Cerebellar nuclear complex (tissue), 1 donor: ENCODE measurements around the gene RNF169.

ENCODE experiments used
- DNase-seq, 2 experiments: peaks; one replicate each; lab custom pipeline; 2025; lab: John Stamatoyannopoulos, UW

RNF169 gene, protein sequence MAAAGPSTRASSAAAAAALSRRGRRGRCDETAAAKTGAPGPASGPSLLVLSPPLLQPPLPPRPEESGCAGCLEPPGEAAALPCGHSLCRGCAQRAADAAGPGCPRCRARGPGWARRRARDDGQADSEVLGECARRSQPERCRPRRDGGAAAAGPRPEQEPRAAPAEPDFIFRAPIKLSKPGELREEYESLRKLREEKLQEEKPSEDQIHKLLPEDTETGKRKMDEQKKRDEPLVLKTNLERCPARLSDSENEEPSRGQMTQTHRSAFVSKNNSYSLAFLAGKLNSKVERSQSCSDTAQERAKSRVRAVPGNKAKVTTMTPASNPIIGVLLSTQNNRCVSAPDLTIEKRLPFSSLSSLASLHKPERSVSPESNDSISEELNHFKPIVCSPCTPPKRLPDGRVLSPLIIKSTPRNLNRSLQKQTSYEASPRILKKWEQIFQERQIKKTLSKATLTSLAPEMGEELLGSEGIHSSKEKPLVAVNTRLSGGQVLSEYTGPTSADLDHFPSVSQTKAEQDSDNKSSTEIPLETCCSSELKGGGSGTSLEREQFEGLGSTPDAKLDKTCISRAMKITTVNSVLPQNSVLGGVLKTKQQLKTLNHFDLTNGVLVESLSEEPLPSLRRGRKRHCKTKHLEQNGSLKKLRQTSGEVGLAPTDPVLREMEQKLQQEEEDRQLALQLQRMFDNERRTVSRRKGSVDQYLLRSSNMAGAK

DNA sequence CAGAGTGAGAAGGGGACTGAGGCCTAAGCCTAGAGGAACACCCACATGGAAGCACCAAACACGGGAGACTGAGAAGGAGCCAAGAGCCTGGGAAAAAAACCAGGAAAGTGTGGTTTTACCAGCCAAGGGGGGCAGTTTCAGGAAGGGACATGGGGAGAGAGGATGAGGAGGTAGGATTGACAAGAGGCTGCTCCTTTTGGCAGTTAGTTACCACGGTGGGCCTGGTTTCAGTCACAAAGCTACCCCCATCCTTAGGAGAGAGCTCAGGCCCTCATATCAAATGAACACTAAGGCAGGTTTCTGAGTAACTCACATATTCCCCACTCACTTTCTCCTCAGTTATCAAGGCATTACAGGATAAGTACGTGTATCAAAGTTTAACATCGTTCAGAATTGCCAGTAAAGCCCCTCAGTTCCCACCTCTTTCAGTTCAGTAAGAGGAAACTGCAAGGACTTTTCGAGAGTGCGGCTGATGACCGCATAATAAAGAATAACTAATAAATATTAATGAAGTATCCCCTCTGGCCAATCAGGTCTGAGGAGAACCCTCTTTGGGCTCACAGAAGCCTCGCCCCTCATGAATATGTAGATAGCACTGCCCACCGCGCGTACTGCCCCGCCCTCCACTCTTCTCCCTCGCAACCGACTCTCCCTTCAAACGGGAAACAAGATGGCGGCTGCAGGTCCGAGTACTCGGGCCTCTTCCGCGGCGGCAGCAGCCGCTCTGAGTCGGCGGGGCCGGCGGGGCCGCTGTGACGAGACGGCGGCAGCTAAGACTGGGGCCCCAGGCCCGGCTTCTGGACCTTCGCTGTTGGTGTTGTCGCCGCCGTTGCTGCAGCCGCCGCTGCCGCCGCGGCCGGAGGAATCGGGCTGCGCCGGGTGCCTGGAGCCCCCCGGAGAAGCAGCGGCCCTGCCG is at the start of gene RNF169:
Gene RNF169 (plus strand): TSS at position 639 of the 916 bp plus-strand sequence. CDS start 32 bp downstream, at position 671.
- DNase-seq = peak; percentile 82 to 97

DNA sequence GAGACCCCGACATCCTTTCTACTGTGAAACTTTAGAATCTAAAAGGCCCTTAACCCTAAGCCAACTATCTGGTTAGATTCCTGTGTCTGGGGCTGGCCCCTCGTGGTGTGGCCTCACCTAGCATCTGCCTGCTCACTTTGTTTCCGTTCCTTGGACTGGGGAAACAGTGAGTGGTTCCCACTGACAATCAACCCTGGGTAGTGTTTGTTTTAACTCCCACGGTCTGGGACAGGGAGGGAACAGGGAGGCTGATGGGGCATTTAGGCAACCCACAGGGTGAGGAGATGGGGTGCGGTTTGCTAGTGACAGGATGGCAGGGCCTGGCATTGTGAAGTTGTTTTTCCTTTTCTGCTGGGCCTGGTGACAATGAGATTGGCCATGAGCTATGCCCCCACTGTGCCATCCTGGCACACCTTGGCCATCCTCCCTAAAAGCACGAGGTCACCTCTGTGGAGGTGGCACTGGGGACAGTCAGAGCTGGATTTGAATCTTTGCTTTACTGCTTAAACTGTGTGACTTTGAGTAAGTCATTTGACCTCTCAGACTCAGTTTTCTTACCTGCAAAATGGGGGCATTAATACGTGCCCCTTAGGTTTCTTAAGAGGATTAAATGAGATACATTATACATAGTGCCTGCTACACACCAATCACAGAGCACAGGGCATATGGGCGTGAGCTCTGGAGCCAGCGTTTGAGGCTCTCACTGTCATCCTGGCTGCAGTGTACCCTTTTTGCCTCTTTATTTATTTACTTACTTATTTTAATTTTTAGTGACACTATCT is 48.8 kb upstream of the RNF169 start:
- DNase-seq = peak in 1 of 2 experiments; percentile 9

DNA sequence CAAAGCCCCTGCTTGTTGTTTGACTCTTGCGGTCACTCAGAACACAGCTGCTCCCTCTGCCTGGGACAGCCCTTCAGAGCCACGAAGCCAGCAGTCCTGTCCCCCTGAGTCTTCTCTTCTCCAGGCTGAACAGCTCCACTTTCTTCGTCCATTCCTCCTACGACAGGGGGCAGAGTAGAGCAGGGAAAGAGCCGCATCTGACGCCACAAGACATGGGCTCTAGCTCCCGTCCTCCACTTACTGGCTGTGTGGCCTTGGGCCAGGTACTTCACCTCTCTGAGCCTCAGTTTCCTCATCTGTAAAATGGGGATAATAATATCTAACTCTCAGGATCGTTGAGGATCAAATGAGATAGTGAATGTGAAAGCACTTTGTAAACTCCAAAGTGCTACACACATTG is 47.3 kb upstream of the RNF169 start:
- no peak for DNase-seq

DNA sequence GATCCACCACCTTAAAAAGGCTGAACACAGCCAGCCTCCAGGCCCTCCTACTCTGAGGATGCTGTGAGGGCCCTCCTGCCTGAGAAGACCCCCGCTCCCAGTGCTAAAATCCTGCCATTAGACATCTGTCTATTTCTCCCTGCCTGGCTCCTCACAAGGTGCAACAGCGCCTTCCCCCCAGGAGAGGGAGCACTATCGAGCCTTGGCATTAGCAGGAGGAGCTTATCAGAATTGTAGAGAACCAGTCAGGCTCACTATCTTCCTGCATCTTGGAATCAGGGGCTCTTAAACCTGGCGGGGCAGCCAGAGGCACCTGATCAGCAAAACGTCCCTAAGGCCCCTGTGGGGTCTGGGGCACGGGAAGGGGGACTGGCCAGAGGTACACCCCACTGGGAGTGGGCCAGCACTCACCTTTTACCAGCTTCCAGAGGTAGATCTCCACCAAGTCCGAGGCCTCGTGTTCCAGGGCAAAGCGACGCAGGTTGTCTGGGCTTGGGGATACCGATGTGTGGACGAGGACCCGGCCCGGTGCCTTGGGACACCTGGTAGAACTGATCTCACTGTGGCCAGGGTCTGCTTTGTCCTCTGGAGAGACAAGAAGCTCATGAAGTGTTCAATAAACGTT is 46.2 kb upstream of the RNF169 start:
- DNase-seq = peak in 1 of 2 experiments; percentile 16

DNA sequence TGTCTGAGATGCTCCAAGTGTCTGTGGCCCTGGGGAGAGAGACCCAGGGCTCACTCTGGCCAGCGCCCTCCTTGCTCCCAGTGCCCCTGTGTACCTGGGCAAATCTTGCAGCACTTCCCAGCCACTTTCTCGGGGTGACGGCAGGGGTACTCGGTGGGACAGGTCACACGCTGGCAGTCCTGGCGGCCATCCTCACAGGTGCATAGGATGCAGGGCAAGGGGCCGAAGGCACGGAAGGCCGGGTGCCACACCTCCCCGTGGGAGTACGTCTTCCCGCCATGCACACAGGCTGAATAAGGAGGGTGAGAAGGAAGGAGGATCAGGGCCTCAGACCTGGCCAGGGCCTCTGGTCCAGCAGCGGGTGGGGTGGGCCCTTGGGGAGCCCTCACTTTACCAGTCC is 45.4 kb upstream of the RNF169 start:
- DNase-seq = no peak

DNA sequence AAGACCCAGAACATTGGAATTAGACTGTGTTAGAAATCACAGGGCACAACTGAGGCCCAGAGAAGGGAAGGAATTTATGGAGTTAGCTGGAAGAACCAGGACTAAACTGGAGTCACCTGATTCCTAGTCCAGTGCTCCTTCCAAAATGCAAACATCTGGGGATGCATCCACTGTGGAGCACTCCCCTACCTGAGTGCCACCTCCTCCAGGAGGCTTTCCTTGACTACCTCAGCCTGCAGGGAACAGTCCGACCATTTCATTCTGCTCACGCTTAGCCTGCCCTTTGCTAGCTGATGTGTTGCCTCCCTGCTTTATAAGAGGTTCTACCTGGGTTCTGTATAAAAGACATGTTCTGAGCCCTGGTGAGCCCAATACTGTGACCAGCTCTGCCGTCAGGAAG is 41.5 kb upstream of the RNF169 start:
- DNase-seq = no peak

DNA sequence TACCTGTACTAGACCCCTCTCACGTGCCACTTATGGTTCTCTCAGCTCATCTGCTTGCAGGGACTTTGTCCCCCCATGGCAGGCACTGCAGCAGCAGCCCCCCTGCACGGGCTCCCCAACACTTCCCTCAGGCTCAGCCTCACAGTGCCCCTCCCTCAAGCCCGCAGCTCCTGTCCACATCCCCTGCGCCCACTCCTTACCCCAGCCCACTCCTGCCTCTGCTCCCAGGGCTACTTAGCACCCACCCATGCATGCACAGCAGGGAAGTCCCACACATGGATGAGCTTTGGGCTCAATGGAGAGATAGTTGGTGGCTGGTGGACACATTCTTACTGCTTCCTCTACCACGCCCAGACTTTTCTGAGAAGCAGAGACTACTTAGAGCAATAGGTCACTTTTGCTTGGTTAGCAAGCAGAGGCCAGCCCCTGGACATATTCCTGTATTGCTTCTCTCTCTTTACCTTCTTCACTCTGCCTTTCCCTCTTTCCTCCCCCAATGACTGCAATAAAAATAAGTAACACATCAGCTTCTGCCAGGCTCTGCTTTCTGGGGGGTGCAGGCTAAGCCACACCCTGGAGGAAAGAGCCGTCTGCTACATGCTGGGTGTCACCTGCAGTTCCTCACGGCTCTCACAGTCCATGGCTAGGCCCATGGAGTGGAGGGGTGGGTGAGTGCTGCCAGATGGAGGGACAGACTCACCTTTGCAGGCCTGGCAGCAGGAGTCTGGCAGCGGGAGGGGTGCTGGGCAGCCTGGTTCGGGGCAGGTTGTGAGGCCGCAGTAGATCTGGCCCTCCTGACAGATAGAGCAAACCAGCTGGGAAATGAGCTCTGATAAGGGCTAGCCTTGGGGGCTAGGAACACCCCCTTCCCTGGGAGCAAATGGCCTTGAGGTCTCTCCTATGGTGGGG is 40.8 kb upstream of the RNF169 start:
- peak; percentile 30 to 67 for DNase-seq

DNA sequence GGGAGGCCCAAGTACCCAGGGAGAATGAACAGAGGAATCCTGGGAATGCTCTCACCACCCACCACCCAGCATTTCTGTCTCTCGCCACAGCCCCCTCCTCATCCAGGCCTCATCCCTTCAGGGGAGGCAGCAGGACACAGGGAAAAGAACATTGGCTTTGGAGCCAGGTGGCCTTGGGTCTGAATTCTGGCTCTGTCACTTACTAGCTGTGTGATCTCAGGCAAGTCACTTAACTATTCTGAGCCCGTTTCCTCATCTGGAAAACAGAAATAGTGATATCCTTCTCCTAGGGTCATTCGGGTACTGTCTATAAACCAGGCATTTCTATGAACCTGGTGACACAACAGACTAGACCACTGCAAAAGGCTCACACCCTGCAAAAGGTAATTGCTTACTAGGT is 39.5 kb upstream of the RNF169 start:
- DNase-seq = no peak

DNA sequence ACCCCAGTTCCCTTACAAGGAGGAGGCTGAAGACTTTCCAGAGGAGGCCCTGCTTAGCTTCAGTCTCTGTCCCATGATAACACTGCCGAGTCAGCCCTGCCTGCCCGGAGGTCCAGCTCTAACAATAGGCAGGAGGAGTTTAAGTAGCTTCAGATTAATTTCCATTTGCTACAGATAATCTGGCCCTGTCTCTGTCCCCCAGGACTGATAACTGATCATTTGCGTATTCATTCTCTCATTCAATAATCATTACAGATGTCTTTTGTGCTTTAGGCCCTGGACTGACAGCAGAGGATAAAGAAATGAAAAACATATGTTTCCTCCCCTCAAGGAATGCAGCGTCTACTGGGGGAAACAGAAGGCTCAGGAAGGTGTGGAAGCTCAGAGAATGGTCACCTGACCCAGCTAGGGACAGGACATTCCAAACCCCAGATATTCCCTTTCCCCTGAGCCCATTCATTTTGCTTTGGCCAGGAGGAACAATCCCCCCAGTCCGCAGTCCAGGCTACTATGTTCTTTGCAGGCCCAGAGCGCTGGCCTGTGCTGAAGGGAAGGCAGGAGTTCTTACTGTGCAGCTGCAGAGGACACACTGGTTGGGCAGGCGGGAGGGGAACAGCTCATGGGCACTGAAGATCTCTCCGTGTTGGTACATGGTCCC is 38.2 kb upstream of the RNF169 start:
- no peak for DNase-seq

DNA sequence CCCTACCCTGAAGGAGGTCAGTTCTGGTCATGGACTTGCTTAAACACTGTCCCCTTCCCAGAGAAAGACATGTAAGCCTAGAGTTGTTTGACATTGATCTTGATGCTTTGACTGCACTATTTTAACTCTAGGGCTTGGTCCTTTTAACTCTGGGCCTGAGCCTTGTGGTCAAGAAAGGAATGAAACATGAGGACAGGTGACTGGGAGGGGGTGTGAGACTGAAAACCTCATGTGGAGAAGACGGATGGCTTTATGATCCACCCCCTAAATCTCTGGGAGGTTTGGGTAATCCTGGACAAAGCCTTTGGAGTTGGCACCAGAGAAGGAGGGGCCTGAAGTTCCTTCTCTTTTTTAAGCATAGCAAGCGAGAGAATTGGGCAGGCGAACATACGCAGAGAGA is 35.0 kb upstream of the RNF169 start:
- no peak for DNase-seq

DNA sequence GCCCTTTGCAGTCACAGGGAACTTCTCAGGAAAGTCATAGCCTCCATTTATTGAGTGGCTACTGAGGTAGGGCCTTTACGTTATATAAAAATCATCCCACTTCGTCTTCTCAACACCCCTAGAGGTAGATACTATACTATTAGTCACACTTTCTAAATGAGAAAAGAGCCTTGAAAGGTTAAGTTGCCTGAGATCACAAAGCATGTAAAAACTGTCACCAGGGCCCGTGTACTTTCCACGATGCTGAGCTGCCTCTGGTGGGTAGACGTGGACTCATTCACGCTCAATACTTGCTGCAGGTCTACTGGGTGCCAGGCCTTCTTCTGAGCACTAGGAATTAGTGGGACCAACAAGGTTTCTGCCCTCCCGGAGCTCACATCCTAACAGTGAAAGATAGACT is 33.7 kb upstream of the RNF169 start:
- DNase-seq = no peak

DNA sequence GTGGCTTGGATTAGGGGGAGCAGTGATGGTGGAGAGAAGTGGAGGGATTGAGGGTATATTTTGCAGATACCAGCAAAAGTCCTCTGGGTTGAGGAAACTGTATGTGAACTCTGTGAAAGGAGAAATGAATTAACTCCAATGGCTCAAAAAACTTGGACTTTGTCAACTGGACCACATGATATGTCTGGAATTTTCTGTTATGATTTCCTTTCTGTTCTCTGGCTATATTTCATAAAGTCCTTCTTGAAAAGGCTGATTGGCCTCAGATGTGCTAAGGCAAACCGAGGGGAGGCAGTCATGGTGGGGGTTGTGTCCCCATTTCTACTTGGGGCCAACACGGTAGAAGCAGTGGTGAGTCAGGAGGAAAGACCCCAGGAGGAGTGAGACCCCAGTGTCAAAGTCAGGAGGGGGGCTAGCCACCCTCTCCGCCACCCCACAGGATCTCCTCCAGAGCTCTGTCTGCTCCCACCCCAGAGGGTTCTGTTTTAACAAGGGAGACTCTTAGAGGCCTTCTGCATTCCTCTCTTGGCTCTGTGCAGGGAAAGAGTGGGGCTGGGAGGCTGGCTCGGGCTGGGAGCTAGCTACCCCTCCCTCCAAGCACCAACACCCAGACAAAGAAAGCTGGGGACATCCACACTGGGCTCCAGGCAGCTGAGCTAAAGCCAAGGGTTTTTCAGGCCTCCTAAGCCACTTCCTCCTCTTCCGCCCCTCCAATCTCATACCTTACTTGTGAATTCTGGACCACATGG is 31.3 kb upstream of the RNF169 start:
- DNase-seq = no peak

DNA sequence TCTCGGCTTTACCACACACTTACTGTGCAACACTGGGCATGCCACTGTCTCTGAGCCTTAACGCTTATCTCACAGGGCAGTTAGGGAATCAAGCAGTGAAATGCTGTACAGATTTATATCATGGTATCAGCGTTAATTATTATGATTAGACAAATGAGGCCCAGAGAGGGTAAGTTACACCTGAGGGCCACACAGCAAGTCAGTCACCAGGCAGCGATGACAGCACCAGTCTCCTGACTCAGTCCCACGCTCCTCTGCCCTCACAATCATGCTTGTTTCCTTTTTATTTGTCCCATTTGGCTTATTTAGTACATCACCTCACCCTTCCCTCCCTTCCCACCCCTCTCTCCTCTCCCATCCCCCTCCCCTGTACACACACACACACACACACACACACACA is 29.6 kb upstream of the RNF169 start:
- no peak for DNase-seq

DNA sequence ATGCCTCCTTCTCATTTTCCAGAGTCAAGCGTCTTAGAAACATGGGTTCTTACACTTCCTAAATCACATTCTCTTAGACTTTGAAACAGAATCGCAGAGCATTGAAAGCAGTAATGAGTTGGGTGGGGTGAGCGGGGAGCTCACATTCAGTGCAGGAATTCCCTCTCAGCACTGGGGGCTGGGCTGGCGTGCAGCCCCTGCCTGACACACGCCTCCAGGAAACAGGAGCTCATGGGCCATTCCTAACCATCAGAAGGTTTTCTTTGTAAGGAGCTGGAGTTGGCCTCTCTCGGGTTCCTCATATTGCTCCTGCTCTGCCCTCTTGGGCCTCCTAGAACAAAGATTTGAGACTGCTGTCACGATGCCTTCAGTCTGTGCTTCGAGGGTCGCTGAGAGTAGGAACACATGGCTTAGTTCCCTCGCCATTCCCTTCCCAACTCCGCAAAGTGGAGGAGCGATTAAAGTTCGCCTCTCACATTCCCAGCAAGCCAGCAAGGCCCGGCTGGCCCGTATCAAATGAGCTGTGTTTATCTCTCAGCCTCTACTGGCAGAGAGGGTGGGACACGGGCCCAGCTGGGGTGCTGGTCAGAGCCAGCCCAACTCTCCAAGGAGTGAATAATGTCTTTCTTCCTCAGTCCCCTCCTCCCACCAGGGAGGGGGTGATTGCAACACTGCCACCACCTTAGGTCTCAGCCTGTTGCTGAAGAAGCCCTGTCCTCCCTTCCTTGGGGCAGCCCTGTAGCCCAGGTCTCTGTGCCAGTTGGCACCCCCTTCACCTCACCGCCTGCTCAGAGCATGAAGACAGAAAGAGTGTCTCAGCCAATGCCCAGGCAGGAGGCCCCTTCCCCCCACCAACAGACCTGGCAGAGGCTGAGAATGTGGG is 27.8 kb upstream of the RNF169 start:
- peak in 1 of 2 experiments; percentile 41 for DNase-seq

DNA sequence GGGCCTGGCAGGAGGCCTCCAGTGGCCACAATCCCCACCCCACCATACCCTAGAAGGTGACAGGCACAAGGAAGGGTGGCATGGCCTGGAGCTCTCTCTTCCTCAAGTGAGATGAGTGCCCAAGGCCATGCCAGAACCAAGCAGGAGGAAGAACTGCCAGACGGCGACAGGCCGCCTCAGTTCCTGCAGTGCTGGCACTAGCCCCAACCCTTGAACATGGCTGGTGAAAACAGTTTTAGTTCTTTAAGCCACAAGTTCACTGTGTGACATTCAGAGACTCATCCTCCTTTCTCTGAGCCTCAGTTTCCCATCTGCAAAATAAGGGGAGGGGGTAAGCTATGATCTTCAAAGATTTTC is 27.2 kb upstream of the RNF169 start:
- DNase-seq = peak; percentile 36 to 42

DNA sequence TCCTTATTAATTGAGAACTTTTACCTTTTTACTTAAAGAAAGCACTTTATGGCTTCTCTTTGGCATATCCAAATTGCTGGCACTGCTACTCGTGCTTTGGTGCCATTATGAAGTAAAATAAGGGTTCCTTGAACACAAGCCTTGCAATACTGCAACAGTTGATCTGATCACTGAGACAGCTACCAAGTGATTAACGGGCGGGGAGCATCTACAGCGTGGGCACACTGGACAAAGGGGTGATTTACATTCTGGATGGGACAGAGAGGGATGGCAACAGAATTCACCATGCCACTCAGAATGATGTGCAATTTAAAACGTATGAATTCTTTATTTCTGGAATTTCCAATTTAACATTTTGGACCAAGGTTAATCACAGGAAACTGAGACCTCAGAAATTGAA is 25.1 kb upstream of the RNF169 start:
- no peak for DNase-seq

DNA sequence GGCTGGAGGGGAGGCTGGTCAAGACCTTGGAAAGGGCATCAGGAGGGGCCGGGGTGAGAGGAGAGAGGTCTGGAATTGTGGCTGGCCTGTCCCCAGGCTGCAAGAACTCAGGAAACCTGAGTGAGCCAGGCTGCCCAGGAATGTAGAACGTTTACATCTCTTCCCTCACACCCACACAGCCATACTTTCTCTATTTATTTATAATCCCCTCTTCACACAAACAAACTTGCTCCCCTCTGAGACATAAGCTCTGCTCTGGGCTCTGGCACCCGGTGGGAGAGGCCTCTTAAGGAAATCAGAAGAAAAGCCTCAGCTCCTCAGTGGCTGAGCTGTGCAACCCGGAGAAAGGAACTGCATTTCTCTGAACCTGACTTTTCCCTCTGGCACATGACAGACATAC is 22.9 kb upstream of the RNF169 start:
- DNase-seq = no peak
